Panc1 (cell line): ENCODE data around the gene LYST. TPM values are rescaled to one million over a fixed set of nuclear protein-coding genes. Genes with fewer than 3 reads are reported as not detected.
"Not testable (repeated sequence)": the region's sequence is repeated elsewhere in the genome, so short reads cannot be mapped to it uniquely, and the experiment has no call there.

Experiments used
- ATAC-seq: fragments of 200-7000 bp; cut with Tn5 transposase; 2 replicates; pipeline ENCODE4 v1.9.1; 2020; ENCODE audit warnings: mild to moderate bottlenecking, moderate library complexity
- BruUV-seq: library from RNA; stranded (reverse); fragments of 400-500 nt; replicated peaks from 2 replicates; lab custom pipeline; 2021; lab: Mats Ljungman, UMichigan
- CTCF ChIA-PET: fragments of 300-600 bp; sonication (Branson Sonifier 250); formaldehyde crosslinking; loops from one replicate; lab custom pipeline; 2022; ENCODE audit warnings: antibody characterized with exemption; lab: Charles Lee
- POLR2A ChIA-PET: fragments of 300-600 bp; sonication (Branson Sonifier 250); formaldehyde crosslinking; loops from one replicate; lab custom pipeline; 2022; ENCODE audit warnings: antibody characterized with exemption; lab: Charles Lee
- DNase-seq: peaks from one replicate; pipeline ENCODE4 v3.0.0-alpha.2; 2010; ENCODE audit warnings: low read depth, low spot score
- H3K27ac ChIP-seq: 2 replicates; pipeline ENCODE4 v1.5.1; 2011; ENCODE audit warnings: mild to moderate bottlenecking, low read length, inconsistent platforms
- H3K27me3 ChIP-seq: fragments of 200-500 bp; sonication (Bioruptor generic); 2 replicates; pipeline ENCODE4 v1.6.0; 2014; ENCODE audit warnings: low read length, inconsistent platforms; ENCODE audit not compliant: control insufficient read depth, insufficient read depth
- H3K36me3 ChIP-seq: fragments of 200-500 bp; sonication (Bioruptor generic); 2 replicates; pipeline ENCODE4 v1.5.1; 2014; ENCODE audit warnings: inconsistent platforms, mild to moderate bottlenecking, low read length, moderate library complexity; ENCODE audit not compliant: control insufficient read depth, insufficient read depth
- H3K4me1 ChIP-seq: 2 replicates; pipeline ENCODE4 v1.5.1; 2011; ENCODE audit warnings: inconsistent platforms, mild to moderate bottlenecking, low read length, moderate library complexity; ENCODE audit not compliant: control insufficient read depth, insufficient read depth
- H3K4me3 ChIP-seq, 2 experiments: 2 replicates each; pipeline ENCODE4 v1.5.1; 2011 to 2012; ENCODE audit warnings: low read depth in 2 of 2, low read length in 2 of 2, mild to moderate bottlenecking in 2 of 2, inconsistent platforms in 1 of 2, moderate library complexity in 1 of 2
- H3K9me3 ChIP-seq: fragments of 200-500 bp; sonication (Bioruptor generic); 2 replicates; pipeline ENCODE4 v1.5.1; 2014; ENCODE audit warnings: low read depth, mild to moderate bottlenecking, inconsistent platforms, low read length, moderate library complexity; ENCODE audit not compliant: control insufficient read depth, insufficient read depth
- POLR2AphosphoS5 ChIP-seq: IDR thresholded peaks from 2 replicates; pipeline ENCODE4 v1.6.1; 2012; ENCODE audit warnings: mild to moderate bottlenecking, low read depth, low read length, moderate library complexity
- REST ChIP-seq, 2 experiments: IDR thresholded peaks; 2 replicates each; pipeline ENCODE4 v1.6.1; 2011 to 2012; ENCODE audit warnings: low read depth in 2 of 2, control low read depth in 1 of 2, low read length in 1 of 2, mild to moderate bottlenecking in 1 of 2, moderate library complexity in 1 of 2; ENCODE audit not compliant: insufficient read depth in 1 of 2
- SIN3A ChIP-seq: IDR thresholded peaks from 2 replicates; pipeline ENCODE4 v1.6.1; 2012; ENCODE audit warnings: low read depth, mild to moderate bottlenecking, low read length, moderate library complexity, borderline replicate concordance; ENCODE audit not compliant: insufficient read depth
- TCF7L2 ChIP-seq: IDR thresholded peaks from 2 replicates; pipeline ENCODE4 v1.6.1; 2011; ENCODE audit warnings: mild to moderate bottlenecking, low read depth, low read length, inconsistent platforms
- in situ Hi-C: cut with HindIII; loops from 2 replicates; pipeline ENCODE4 v1.10.0; 2016; ENCODE audit warnings: low sequenced_read_pairs, low pct_unique_long_range_greater_than_20kb
- intact Hi-C: fragments of 100-400 bp; cut with micrococcal nuclease; formaldehyde crosslinking; loops from one replicate; pipeline ENCODE4 v1.10.0; 2022; ENCODE audit not compliant: unreplicated experiment
- total RNA-seq: library from RNA; stranded (reverse); gene quantifications from one replicate; pipeline ENCODE4 v1.2.1, GENCODE V29; 2021; ENCODE audit not compliant: unreplicated experiment
- TF ChIP-seq, protein P1 (sequence below): fragments of 450-650 bp; IDR thresholded peaks from 2 replicates; pipeline ENCODE4 v1.5.1; 2017; ENCODE audit warnings: mild to moderate bottlenecking

LYST gene
- total RNA-seq, 1 experiment from 2014 or later, result 75.2 TPM

- TF ChIP-seq TCF7L2, result no peak
- TF ChIP-seq REST (IDR thresholded peaks at IDR 0.05; ENCODE audit: insufficient read depth in 1 of 2, low read depth in 2 of 2, low read length in 1 of 2), result no peak
- TF ChIP-seq SIN3A, result no peak
- no peak for TF ChIP-seq POLR2AphosphoS5
- TF ChIP-seq, protein P1, sequence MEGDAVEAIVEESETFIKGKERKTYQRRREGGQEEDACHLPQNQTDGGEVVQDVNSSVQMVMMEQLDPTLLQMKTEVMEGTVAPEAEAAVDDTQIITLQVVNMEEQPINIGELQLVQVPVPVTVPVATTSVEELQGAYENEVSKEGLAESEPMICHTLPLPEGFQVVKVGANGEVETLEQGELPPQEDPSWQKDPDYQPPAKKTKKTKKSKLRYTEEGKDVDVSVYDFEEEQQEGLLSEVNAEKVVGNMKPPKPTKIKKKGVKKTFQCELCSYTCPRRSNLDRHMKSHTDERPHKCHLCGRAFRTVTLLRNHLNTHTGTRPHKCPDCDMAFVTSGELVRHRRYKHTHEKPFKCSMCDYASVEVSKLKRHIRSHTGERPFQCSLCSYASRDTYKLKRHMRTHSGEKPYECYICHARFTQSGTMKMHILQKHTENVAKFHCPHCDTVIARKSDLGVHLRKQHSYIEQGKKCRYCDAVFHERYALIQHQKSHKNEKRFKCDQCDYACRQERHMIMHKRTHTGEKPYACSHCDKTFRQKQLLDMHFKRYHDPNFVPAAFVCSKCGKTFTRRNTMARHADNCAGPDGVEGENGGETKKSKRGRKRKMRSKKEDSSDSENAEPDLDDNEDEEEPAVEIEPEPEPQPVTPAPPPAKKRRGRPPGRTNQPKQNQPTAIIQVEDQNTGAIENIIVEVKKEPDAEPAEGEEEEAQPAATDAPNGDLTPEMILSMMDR, result no peak
- no peak for ATAC-seq
- BruUV-seq, result no TSS peak
Measured at GRCh38 chr1:235852887-235853286, 13.8 kb downstream of the LYST start.

DNA sequence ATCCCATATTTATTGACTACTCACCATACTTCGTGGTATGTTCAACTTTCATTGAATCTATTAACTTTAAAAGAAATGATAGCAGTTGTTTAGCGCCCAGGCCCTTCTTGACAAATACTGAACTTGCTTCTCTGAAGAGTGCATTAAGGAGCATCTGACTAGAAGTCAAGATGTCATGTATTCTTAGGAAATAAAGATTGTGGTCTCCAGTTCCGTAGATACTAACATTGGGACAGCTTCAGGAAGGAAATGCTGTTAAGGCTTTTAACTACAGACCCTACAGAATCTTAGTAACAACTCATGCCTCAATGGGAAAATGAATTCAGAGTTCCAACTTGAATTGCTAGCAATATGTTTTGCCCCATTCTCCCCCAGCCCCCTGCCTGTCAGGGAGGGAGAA, 14.8 kb downstream of the LYST start:
- no peaks in the 10 kb centered on the region for H3K9me3 ChIP-seq
- H3K27me3 ChIP-seq, result no peaks in the 10 kb centered on the region
- ATAC-seq, result no peak; the same call in 1 of the 2 replicates
- in situ Hi-C loops, result no loop called here
- no peaks in the 10 kb centered on the region for H3K36me3 ChIP-seq
- DNase-seq, result no peak
- no TSS peak for BruUV-seq
- peaks cover 29% of the 10 kb centered on the region for H3K4me1 ChIP-seq
- ChIA-PET CTCF (no interaction called here), POLR2A (no interaction called here)
- intact Hi-C loops, result no loop called here
- TF ChIP-seq, protein P1, result no peak
- TF ChIP-seq TCF7L2 (no peak), POLR2AphosphoS5 (no peak), SIN3A (no peak), REST (IDR thresholded peaks at IDR 0.05; ENCODE audit: insufficient read depth in 1 of 2, low read depth in 2 of 2, low read length in 1 of 2) (no peak)
- H3K4me3 ChIP-seq, result no peak overlapping the region
- H3K27ac ChIP-seq, result peak overlapping the region; percentile 57

More at GRCh38 chr1:235852887-235853286, 13.8 kb downstream of the LYST start:
- no peak for DNase-seq
- in situ Hi-C loops, result no loop called here
- H3K27me3 ChIP-seq, result no peaks in the 10 kb centered on the region
- ChIA-PET POLR2A (no interaction called here), CTCF (interaction anchor here (0.5 to 0.9 kb wide), 2 partner anchors 119 to 339 kb away, joined by 3 read pairs; no protein-coding TSS in a partner anchor)
- no peaks in the 10 kb centered on the region for H3K9me3 ChIP-seq
- no peak overlapping the region for H3K4me3 ChIP-seq
- peak overlapping the region; percentile 57 for H3K27ac ChIP-seq
- intact Hi-C loops, result no loop called here
- no peaks in the 10 kb centered on the region for H3K36me3 ChIP-seq
- H3K4me1 ChIP-seq, result peaks cover 29% of the 10 kb centered on the region

DNA sequence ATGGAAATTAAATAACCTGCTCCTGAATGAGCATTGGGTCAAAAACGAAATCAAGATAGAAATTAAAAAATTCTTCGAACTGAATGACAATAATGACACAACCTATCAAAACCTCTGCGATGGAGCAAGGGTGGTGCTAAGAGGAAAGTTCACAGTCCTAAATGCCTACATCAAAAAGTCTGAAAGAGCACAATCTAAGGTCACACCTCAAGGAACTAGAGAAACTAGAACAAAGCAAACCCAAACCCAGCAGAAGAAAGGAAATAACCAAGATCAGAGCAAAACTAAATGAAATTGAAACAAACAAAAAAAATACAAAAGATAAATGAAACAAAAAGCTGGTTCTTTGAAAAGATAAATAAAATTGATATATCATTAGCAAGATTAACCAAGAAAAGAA, 18.5 kb downstream of the LYST start:
- BruUV-seq, H3K27ac ChIP-seq, H3K36me3 ChIP-seq, ATAC-seq, H3K27me3 ChIP-seq, POLR2A ChIA-PET, intact Hi-C loops, H3K4me3 ChIP-seq, DNase-seq, H3K9me3 ChIP-seq, in situ Hi-C loops: not testable (repeated sequence)
- CTCF ChIA-PET, result interaction anchor here (0.6 kb wide), 1 partner anchor 344 kb away, joined by 5 read pairs; the partner anchor contains the start of gene B3GALNT2
- H3K4me1 ChIP-seq, result peaks cover 41% of the 10 kb centered on the region
